ENCODE data around the gene ATP7B.
A peak's percentile ranks its signal among the peaks of the same experiment; 100 is the strongest.
"Not testable (repeated sequence)": the region's sequence is repeated elsewhere in the genome, so short reads cannot be mapped to it uniquely, and the experiment has no call there.

Gene ATP7B

GRCh38 chr13:51922771-51923480 lies 88.3 kb downstream of the ATP7B start:
- no peak for DNase-seq (ENCODE audit: low read depth)

- DNase-seq (ENCODE audit: low read depth) = no peak
Measured at GRCh38 chr13:51921790-51922740, 89.2 kb downstream of the ATP7B start.

- DNase-seq (ENCODE audit: low read depth) = no peak
Measured at GRCh38 chr13:51920786-51921185, 90.5 kb downstream of the ATP7B start.

- DNase-seq (ENCODE audit: low read depth) = no peak
Measured at GRCh38 chr13:51920267-51920666, 91.0 kb downstream of the ATP7B start.

- DNase-seq (ENCODE audit: low read depth) = no peak
Measured at GRCh38 chr13:51919531-51919930, 91.7 kb downstream of the ATP7B start.

- no peak for DNase-seq (ENCODE audit: low read depth)
Measured at GRCh38 chr13:51916962-51917361, 94.3 kb downstream of the ATP7B start.

GRCh38 chr13:51916051-51916818 lies 95.0 kb downstream of the ATP7B start:
- no peak for DNase-seq (ENCODE audit: low read depth)

- DNase-seq (ENCODE audit: low read depth) = no peak
Measured at GRCh38 chr13:51914137-51914493, 97.1 kb downstream of the ATP7B start.

GRCh38 chr13:51913421-51914136 lies 97.7 kb downstream of the ATP7B start:
- DNase-seq (ENCODE audit: low read depth) = no peak

GRCh38 chr13:51912511-51913225 lies 98.6 kb downstream of the ATP7B start:
- DNase-seq (ENCODE audit: low read depth) = no peak

GRCh38 chr13:51912091-51912490 lies 99.2 kb downstream of the ATP7B start:
- DNase-seq (ENCODE audit: low read depth) = no peak

GRCh38 chr13:51910508-51910907 lies 100.7 kb downstream of the ATP7B start:
- DNase-seq (ENCODE audit: low read depth) = no peak

GRCh38 chr13:51909265-51909664 lies 102.0 kb downstream of the ATP7B start:
- not testable (repeated sequence) for DNase-seq (ENCODE audit: low read depth)

GRCh38 chr13:51907040-51907732 lies 104.1 kb downstream of the ATP7B start:
- no peak for DNase-seq (ENCODE audit: low read depth)

- DNase-seq (ENCODE audit: low read depth) = no peak
Measured at GRCh38 chr13:51906581-51906980, 104.7 kb downstream of the ATP7B start.

GRCh38 chr13:51905787-51906186 lies 105.5 kb downstream of the ATP7B start:
- DNase-seq (ENCODE audit: low read depth) = no peak

GRCh38 chr13:51902776-51903175 lies 108.5 kb downstream of the ATP7B start:
- DNase-seq (ENCODE audit: low read depth) = no peak

GRCh38 chr13:51900471-51900870 lies 110.8 kb downstream of the ATP7B start:
- DNase-seq (ENCODE audit: low read depth) = no peak

GRCh38 chr13:51895906-51896888 lies 115.1 kb downstream of the ATP7B start:
- DNase-seq (ENCODE audit: low read depth) = peak; percentile 10
